HEK293 (cell line): Measurements from ENCODE around the gene PHYH.

Experiments used
- CTCF ChIA-PET: fragments of 350-600 bp; formaldehyde crosslinking; extraction: SDS; loops from one replicate; lab custom pipeline; 2021; ENCODE audit warnings: antibody characterized with exemption; lab: Yijun Ruan, JAX
- POLR2A ChIA-PET: fragments of 300-600 bp; formaldehyde crosslinking; extraction: SDS; loops from one replicate; lab custom pipeline; 2020; ENCODE audit warnings: antibody characterized with exemption, inconsistent platforms; lab: Yijun Ruan, JAX
- H3K27ac ChIP-seq: fragments of 200-500 bp; sonication (Bioruptor generic); 2 replicates; pipeline ENCODE4 v1.5.1; 2014; ENCODE audit warnings: low read depth, low read length, control low read depth, inconsistent platforms; ENCODE audit errors: extremely low read depth
- H3K36me3 ChIP-seq, 2 experiments: fragments of 200-500 bp in 1 of 2; sonication (Bioruptor generic) in 1 of 2; 1 replicate in 1 of 2; 2 replicates in 1 of 2; pipeline ENCODE4 v1.5.1; 2014 to 2017; ENCODE audit warnings: inconsistent platforms in 2 of 2, low read length in 2 of 2; ENCODE audit not compliant: control insufficient read depth in 2 of 2, insufficient read depth in 1 of 2
- H3K4me1 ChIP-seq: fragments of 200-500 bp; sonication (Bioruptor generic); 2 replicates; pipeline ENCODE4 v1.5.1; 2014; ENCODE audit warnings: mild to moderate bottlenecking, low read length, inconsistent platforms; ENCODE audit not compliant: control insufficient read depth, insufficient read depth
- H3K4me3 ChIP-seq: 2 replicates; pipeline ENCODE4 v1.5.1; 2011; ENCODE audit warnings: low read depth, mild to moderate bottlenecking, control low read depth, low read length, moderate library complexity
- H3K9me3 ChIP-seq: fragments of 200-500 bp; sonication (Bioruptor generic); 2 replicates; pipeline ENCODE4 v1.5.1; 2014; ENCODE audit warnings: low read depth, low read length, inconsistent platforms; ENCODE audit not compliant: control insufficient read depth, insufficient read depth
- AEBP2 ChIP-seq: fragments of 450-650 bp; formaldehyde crosslinking; IDR thresholded peaks from 2 replicates; pipeline ENCODE4 v1.5.1; 2016; ENCODE audit warnings: missing biosample characterization, missing genetic modification characterization, borderline replicate concordance
- ELK4 ChIP-seq: IDR thresholded peaks from 2 replicates; pipeline ENCODE4 v1.6.1; 2011; ENCODE audit warnings: mild to moderate bottlenecking, low read depth, low read length, borderline replicate concordance
- HOXC10 ChIP-seq: sonication (generic); formaldehyde crosslinking; IDR thresholded peaks from 2 replicates; pipeline ENCODE4 v1.8.1; 2023; ENCODE audit warnings: mild to moderate bottlenecking, missing genetic modification reagents
- RBAK ChIP-seq: fragments of 450-650 bp; formaldehyde crosslinking; IDR thresholded peaks from 2 replicates; pipeline ENCODE4 v1.5.1; 2016; ENCODE audit warnings: missing biosample characterization, missing genetic modification characterization
- REST ChIP-seq: fragments of 450-650 bp; formaldehyde crosslinking; IDR thresholded peaks from 2 replicates; pipeline ENCODE4 v1.5.1; 2016; ENCODE audit warnings: missing biosample characterization, missing genetic modification characterization
- ZNF140 ChIP-seq: fragments of 450-650 bp; formaldehyde crosslinking; IDR thresholded peaks from 2 replicates; pipeline ENCODE4 v1.5.1; 2016; ENCODE audit warnings: missing biosample characterization, missing genetic modification characterization
- ZNF16 ChIP-seq: fragments of 450-650 bp; formaldehyde crosslinking; IDR thresholded peaks from 2 replicates; pipeline ENCODE4 v1.5.1; 2016; ENCODE audit warnings: low read depth, missing biosample characterization, missing genetic modification characterization
- ZNF169 ChIP-seq: fragments of 450-650 bp; formaldehyde crosslinking; IDR thresholded peaks from 2 replicates; pipeline ENCODE4 v1.5.1; 2016; ENCODE audit warnings: missing biosample characterization, missing genetic modification characterization
- ZNF239 ChIP-seq: fragments of 450-650 bp; formaldehyde crosslinking; IDR thresholded peaks from 2 replicates; pipeline ENCODE4 v1.5.1; 2016; ENCODE audit warnings: missing biosample characterization, missing genetic modification characterization
- ZNF280D ChIP-seq: fragments of 450-650 bp; formaldehyde crosslinking; IDR thresholded peaks from 2 replicates; pipeline ENCODE4 v1.5.1; 2016; ENCODE audit warnings: missing biosample characterization, missing genetic modification characterization
- ZNF341 ChIP-seq: fragments of 450-650 bp; formaldehyde crosslinking; IDR thresholded peaks from 2 replicates; pipeline ENCODE4; 2016; ENCODE audit warnings: low read depth, missing biosample characterization, missing genetic modification characterization
- ZNF416 ChIP-seq: fragments of 450-650 bp; formaldehyde crosslinking; IDR thresholded peaks from 2 replicates; pipeline ENCODE4 v1.5.1; 2016; ENCODE audit warnings: missing biosample characterization, missing genetic modification characterization
- ZNF518A ChIP-seq: fragments of 450-650 bp; formaldehyde crosslinking; conservative IDR thresholded peaks from 2 replicates; pipeline ENCODE4 v1.5.1; 2016; ENCODE audit warnings: low read depth, missing biosample characterization, missing genetic modification characterization

PHYH gene

GRCh38 chr10:13233358-13233757 is 66.5 kb downstream of the PHYH start:
- CTCF ChIA-PET = interaction anchor here (0.7 kb wide), 1 partner anchor 980 kb away, joined by 3 read pairs; no protein-coding TSS in a partner anchor
- H3K9me3 ChIP-seq = no peaks in the 10 kb centered on the region
- no peaks in the 10 kb centered on the region for H3K36me3 ChIP-seq
- H3K4me3 ChIP-seq = no peak overlapping the region
- POLR2A ChIA-PET = no interaction called here
- TF ChIP-seq AEBP2 (tag by site-specific recombination) = no peak
- TF ChIP-seq ZNF416 = no peak
- TF ChIP-seq RBAK (tag by site-specific recombination) = no peak
- TF ChIP-seq ELK4 = no peak
- TF ChIP-seq ZNF169 (tag by site-specific recombination) = no peak
- no peak for TF ChIP-seq ZNF341
- TF ChIP-seq HOXC10 (CRISPR knock-in tag) = no peak
- TF ChIP-seq ZNF16 = no peak
- no peak for TF ChIP-seq ZNF518A (tag by site-specific recombination)
- no peak for TF ChIP-seq ZNF140 (tag by site-specific recombination)
- TF ChIP-seq ZNF239 (tag by site-specific recombination) = no peak
- no peak for TF ChIP-seq REST
- no peak for TF ChIP-seq ZNF280D (tag by site-specific recombination)
- no peak overlapping the region for H3K27ac ChIP-seq
- H3K4me1 ChIP-seq = no peaks in the 10 kb centered on the region
